Astrocyte (in vitro differentiated cells and primary cell): ENCODE results near the gene ITPKA. TPM values are rescaled to one million over a fixed set of nuclear protein-coding genes. Genes with fewer than 3 reads are reported as not detected.
A peak's percentile ranks its signal among the peaks of the same experiment; 100 is the strongest.

Experiments used
- DNase-seq: peaks from one replicate; pipeline ENCODE4 v3.0.0-alpha.2; 2010; ENCODE audit warnings: low read depth
- FAIRE-seq: peaks from 2 replicates; lab custom pipeline; 2011; peaks lifted over from hg19 to GRCh38; lab: Jason Lieb, UNC
- H2AFZ ChIP-seq: 2 replicates; pipeline ENCODE4 v1.6.0; 2012; ENCODE audit warnings: low read depth, low read length, inconsistent platforms
- H3K27ac ChIP-seq: 2 replicates; pipeline ENCODE4 v1.5.1; 2011; ENCODE audit warnings: low read depth, low read length, inconsistent platforms
- H3K27me3 ChIP-seq: 2 replicates; pipeline ENCODE4 v1.6.0; 2011; ENCODE audit warnings: low read length, inconsistent platforms; ENCODE audit not compliant: insufficient read depth
- H3K36me3 ChIP-seq: 2 replicates; pipeline ENCODE4 v1.5.1; 2011; ENCODE audit warnings: low read length, inconsistent platforms; ENCODE audit not compliant: insufficient read depth
- H3K4me1 ChIP-seq: 2 replicates; pipeline ENCODE4 v1.5.1; 2011; ENCODE audit warnings: low read length, inconsistent platforms; ENCODE audit not compliant: insufficient read depth
- H3K4me2 ChIP-seq: 2 replicates; pipeline ENCODE4 v1.6.0; 2012; ENCODE audit warnings: low read length, inconsistent platforms
- H3K4me3 ChIP-seq: 2 replicates; pipeline ENCODE4 v1.5.1; 2011; ENCODE audit warnings: low read depth, mild to moderate bottlenecking, low read length, inconsistent platforms; ENCODE audit not compliant: insufficient read depth
- H3K79me2 ChIP-seq: 2 replicates; pipeline ENCODE4 v1.6.0; 2012; ENCODE audit warnings: mild to moderate bottlenecking, low read length, inconsistent platforms; ENCODE audit not compliant: insufficient read depth
- H3K9ac ChIP-seq: 2 replicates; pipeline ENCODE4 v1.6.0; 2012; ENCODE audit warnings: mild to moderate bottlenecking, low read length, inconsistent platforms
- H3K9me3 ChIP-seq: 2 replicates; pipeline ENCODE4 v1.5.1; 2012; ENCODE audit warnings: low read depth, mild to moderate bottlenecking, low read length, inconsistent platforms; ENCODE audit not compliant: insufficient read depth
- H4K20me1 ChIP-seq: 2 replicates; pipeline ENCODE4 v1.6.0; 2012; ENCODE audit warnings: low read length, inconsistent platforms; ENCODE audit not compliant: insufficient read depth
- H3K27ac Mint-ChIP-seq: one replicate; pipeline ENCODE4 v1.8.0; 2021; ENCODE audit warnings: mild to moderate bottlenecking, mixed read lengths; ENCODE audit not compliant: unreplicated experiment
- H3K27me3 Mint-ChIP-seq: one replicate; pipeline ENCODE4 v1.8.0; 2021; ENCODE audit warnings: low read depth, mixed read lengths; ENCODE audit not compliant: unreplicated experiment
- H3K36me3 Mint-ChIP-seq: one replicate; pipeline ENCODE4 v1.8.0; 2021; ENCODE audit warnings: low read depth, mixed read lengths; ENCODE audit not compliant: unreplicated experiment
- H3K4me1 Mint-ChIP-seq: one replicate; pipeline ENCODE4 v1.8.0; 2021; ENCODE audit warnings: low read depth, mixed read lengths; ENCODE audit not compliant: unreplicated experiment
- H3K4me3 Mint-ChIP-seq: one replicate; pipeline ENCODE4 v1.8.0; 2021; ENCODE audit warnings: mild to moderate bottlenecking, moderate library complexity, mixed read lengths; ENCODE audit not compliant: unreplicated experiment
- H3K9me3 Mint-ChIP-seq: one replicate; pipeline ENCODE4 v1.8.0; 2021; ENCODE audit warnings: mild to moderate bottlenecking, mixed read lengths; ENCODE audit not compliant: unreplicated experiment
- CTCF ChIP-seq: IDR thresholded peaks from 2 replicates; pipeline ENCODE4 v1.5.1; 2011; ENCODE audit warnings: low read depth, mild to moderate bottlenecking, inconsistent platforms, low read length, moderate library complexity; ENCODE audit not compliant: insufficient read depth
- EZH2 ChIP-seq: IDR thresholded peaks from 2 replicates; pipeline ENCODE4 v1.6.1; 2012; ENCODE audit warnings: mild to moderate bottlenecking, low read length, inconsistent platforms; ENCODE audit not compliant: insufficient read depth
- total RNA-seq: library from RNA; stranded (reverse); gene quantifications from 2 replicates; pipeline ENCODE4 v1.2.1, GENCODE V29; 2021

The ITPKA gene
- total RNA-seq, 1 donor from 2014 or later = 1.2 TPM

GRCh38 chr15:41499109-41499851 is 5.6 kb downstream of the ITPKA start:
- no peak for FAIRE-seq
- Histone ChIP-seq H3K36me3 (no peaks in the 10 kb centered on the region), H3K4me3 (no peak overlapping the region), H2AFZ (no peak overlapping the region), H3K4me2 (no peak overlapping the region), H3K79me2 (no peaks in the 10 kb centered on the region), H3K27ac (no peak overlapping the region), H3K4me1 (peaks cover 29% of the 10 kb centered on the region), H3K9ac (no peak overlapping the region), H3K27me3 (peaks cover 71% of the 10 kb centered on the region), H3K9me3 (no peaks in the 10 kb centered on the region), H4K20me1 (peaks cover 5% of the 10 kb centered on the region)
- no peak overlapping the region for H3K27ac Mint-ChIP-seq
- H3K27me3 Mint-ChIP-seq = peaks cover 73% of the 10 kb centered on the region
- no peak for DNase-seq
- TF ChIP-seq CTCF = no peak
- TF ChIP-seq EZH2 = no peak
- no peaks in the 10 kb centered on the region for H3K9me3 Mint-ChIP-seq
- H3K4me1 Mint-ChIP-seq = peaks cover 5% of the 10 kb centered on the region
- H3K4me3 Mint-ChIP-seq = no peak overlapping the region
- peaks cover 4% of the 10 kb centered on the region for H3K36me3 Mint-ChIP-seq

DNA sequence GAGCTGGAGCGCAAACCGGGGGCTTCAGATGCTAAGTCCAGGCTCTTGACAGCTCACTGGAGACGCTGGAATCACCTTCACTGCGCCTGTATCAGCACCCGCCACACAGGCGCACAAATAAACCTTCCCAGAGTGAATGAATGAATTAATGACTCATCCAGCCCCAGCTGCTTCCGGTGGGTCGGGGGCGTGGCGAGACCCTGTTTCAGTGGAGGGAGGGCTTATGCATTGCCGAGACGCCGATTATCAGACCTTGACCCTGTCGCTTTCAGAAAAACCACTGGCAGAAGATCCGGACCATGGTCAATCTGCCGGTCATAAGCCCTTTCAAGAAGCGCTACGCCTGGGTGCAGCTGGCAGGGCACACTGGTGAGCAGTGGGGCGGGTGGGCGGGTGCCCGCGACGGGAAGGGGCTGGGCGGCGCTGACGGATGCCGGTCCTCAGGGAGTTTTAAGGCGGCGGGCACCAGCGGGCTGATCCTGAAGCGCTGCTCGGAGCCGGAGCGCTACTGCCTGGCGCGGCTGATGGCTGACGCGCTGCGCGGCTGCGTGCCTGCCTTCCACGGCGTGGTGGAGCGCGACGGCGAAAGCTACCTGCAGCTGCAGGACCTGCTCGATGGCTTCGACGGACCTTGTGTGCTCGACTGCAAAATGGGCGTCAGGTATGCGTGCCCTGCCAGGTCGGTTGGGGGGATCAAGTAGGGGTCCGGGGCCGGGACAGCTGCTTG is 7.7 kb downstream of the ITPKA start:
- FAIRE-seq = no peak
- no peak for DNase-seq
- peaks cover 89% of the 10 kb centered on the region for H3K27me3 Mint-ChIP-seq
- H3K9me3 Mint-ChIP-seq = no peaks in the 10 kb centered on the region
- H3K4me1 Mint-ChIP-seq = peaks cover 4% of the 10 kb centered on the region
- Histone ChIP-seq H3K4me1 (peaks cover 18% of the 10 kb centered on the region), H3K9ac (no peak overlapping the region), H3K27me3 (peaks cover 66% of the 10 kb centered on the region), H4K20me1 (peaks cover 5% of the 10 kb centered on the region), H2AFZ (peak overlapping the region; percentile 60), H3K36me3 (no peaks in the 10 kb centered on the region), H3K9me3 (no peaks in the 10 kb centered on the region), H3K27ac (no peak overlapping the region), H3K4me3 (peak overlapping the region; percentile 46), H3K4me2 (peak overlapping the region; percentile 87), H3K79me2 (no peaks in the 10 kb centered on the region)
- H3K36me3 Mint-ChIP-seq = peaks cover 4% of the 10 kb centered on the region
- no peak for TF ChIP-seq EZH2
- no peak for TF ChIP-seq CTCF
- H3K27ac Mint-ChIP-seq = no peak overlapping the region
- peak overlapping the region; percentile 64 for H3K4me3 Mint-ChIP-seq
